Stimulated activated CD8-positive, alpha-beta memory T cell treated with anti-CD3 and anti-CD28 coated beads, Interleukin-4, amount 100 ng/mL, for 24 hours (primary cell): ENCODE results near the gene YTHDC1.
"Not testable (repeated sequence)": the region's sequence is repeated elsewhere in the genome, so short reads cannot be mapped to it uniquely, and the experiment has no call there.

Experiments used
- DNase-seq: peaks from one replicate; pipeline ENCODE4 v3.0.0-alpha.2; 2020; ENCODE audit warnings: low read depth

YTHDC1 gene

GRCh38 chr4:68349649-68350360 is at the start of gene YTHDC1:
Gene YTHDC1, minus strand, starts transcription at chr4:68350090. Its CDS starts 337 bp downstream, at chr4:68349753.
- DNase-seq: peak; percentile 93

DNA sequence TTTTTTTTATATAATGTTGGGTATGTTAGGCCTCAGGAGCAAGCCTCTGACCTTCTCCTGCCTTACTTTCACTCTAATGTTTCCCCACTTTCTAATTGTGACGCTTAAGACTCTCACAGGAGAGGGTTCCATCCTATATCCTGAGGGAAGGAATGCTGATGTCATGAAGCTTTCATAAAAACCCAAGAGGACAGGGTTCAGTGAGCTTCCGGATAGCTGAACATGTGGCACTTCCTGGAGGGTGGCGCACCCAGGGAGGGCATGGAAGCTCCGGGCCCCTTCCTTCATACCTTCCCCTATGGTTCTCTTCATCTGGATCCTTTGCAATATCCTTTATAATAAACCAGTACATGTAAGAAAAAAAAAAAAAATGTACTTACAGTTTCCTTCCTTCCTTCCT is 49.4 kb upstream of the YTHDC1 start:
- DNase-seq: no peak

DNA sequence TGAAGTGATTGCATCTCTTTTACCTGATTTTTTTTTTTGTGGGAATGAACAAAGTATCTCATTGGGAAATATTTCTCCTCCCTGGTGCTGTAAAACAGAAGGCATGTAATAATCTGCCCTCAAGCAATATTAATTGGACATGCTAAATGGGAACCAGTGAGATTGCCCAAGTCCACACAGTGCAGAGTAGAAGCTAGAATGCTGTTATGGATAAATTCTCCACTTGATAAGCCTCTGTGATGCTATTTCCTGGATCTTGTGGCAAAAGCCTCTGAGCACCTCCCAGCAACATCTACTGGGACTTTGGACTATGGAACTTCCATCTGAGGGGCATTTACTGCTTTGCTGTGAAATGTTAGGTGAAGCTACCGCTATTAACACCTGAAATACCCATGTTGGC is 46.9 kb upstream of the YTHDC1 start:
- DNase-seq: no peak

GRCh38 chr4:68391436-68391835 is 41.5 kb upstream of the YTHDC1 start:
- DNase-seq: no peak

GRCh38 chr4:68390205-68390935 is 40.5 kb upstream of the YTHDC1 start:
- no peak for DNase-seq

GRCh38 chr4:68389386-68389913 is 39.6 kb upstream of the YTHDC1 start:
- not testable (repeated sequence) for DNase-seq

GRCh38 chr4:68388347-68388865 is 38.5 kb upstream of the YTHDC1 start:
- no peak for DNase-seq

- no peak for DNase-seq
Measured at GRCh38 chr4:68385267-68385666, 35.4 kb upstream of the YTHDC1 start.

DNA sequence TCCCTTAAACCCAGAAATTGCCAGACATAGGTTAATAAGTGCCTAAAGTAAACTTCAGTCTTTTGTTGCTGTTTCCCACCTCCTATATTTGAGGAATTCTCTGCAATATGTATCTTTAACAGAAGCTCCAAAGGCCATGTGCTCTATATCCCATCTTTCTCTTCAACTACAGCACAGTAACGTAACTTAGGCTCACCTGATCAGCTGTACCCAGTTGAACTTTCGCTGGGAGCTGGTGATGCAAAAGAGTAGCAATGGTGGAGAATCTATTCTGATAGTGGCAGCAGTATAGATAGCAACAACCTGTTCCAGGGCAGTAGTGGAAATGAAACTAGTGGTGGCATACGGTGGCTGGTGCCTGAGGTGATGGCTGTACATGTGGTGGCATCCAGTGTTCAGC is 33.2 kb upstream of the YTHDC1 start:
- no peak for DNase-seq

GRCh38 chr4:68378226-68378625 is 28.3 kb upstream of the YTHDC1 start:
- DNase-seq: no peak

DNA sequence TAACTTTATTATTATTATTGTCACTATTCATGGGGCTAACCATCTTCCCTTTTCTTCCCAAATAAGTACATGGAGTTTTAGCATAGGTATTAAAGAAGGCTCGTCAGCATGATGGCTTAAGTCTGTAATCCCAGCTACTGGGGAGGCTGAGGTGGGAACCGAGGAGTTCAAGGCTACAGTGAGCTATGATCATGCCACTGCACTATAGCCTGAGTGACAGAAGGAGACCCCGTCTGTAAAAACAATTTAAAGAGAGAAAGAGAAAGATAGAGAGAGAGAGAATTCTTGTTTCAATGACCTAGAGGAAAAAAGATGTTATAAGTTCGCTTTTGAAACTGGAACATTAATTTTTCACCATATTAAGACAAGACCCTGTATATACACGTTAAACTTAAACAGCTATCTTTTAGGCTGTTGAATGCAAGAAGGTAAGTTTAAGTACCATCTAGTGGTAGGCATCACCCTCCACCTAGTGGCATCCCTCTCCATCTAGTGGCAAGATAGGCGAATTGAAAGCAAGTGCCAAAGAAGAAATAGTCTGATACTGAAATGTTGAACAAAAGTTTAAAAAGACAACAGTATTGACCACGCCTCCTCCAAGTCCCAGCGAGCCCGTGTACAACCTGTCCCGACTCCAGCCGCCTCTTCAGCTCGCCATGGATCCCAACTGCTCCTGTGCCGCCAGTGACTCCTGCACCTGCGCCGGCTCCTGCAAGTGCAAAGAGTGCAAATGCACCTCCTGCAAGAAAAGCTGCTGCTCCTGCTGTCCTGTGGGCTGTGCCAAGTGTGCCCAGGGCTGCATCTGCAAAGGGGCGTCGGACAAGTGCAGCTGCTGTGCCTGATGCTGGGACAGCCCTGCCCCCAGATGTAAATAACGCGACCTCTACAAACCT is 26.0 kb upstream of the YTHDC1 start:
- peak; percentile 4 for DNase-seq

DNA sequence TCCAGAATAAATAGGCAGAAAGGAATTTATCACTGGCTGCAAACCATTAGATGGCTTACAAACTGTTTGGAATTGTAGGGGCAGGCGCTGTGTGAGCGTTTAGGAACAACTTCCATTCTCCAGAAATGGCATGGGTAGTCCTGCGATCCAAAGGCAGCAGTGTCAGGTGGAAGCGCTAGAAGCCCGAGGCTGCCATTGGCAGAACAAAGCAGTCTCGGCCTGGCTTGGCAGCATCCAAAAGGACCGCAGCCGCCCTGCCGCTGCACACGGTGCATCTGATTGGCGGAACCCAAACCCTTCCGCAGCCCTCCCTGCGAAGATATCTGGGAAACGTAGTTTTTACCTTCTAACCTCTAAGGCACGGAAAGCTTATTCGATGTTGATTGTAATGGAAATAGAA is 23.6 kb upstream of the YTHDC1 start:
- DNase-seq: no peak

- DNase-seq: no peak
Measured at GRCh38 chr4:68372588-68372987, 22.7 kb upstream of the YTHDC1 start.

DNA sequence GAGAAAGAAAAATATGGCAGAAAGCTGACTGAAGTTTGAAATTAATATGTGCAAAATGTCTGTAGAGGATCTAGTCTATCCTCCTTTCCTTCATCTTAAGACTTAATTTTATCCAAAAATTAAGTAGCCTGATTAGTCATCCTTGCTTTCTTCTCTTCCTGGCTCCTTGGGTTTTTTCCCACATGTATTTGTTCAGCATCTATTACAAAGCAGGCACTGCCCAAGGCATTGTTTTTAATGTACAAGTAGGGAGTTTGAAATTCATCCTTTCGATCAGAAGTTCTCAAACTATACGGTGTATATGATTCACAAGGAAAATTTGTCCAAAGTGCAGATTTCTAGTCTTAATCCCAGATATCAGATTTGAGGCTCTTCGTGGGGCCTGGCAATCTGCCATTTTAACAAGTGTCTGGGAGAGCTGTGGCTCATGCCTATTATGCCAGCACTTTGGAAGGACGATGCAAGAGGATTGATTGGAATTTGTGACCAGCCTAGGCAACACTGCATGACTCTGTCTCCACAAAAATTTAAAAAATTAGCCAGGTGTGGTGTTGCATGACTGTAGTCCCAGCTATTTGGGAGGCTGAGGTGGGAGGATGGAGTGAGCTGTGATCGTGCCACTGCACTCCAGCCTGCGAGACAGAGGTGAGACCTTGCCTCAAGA is 19.4 kb upstream of the YTHDC1 start:
- DNase-seq: no peak

- no peak for DNase-seq
Measured at GRCh38 chr4:68368691-68369131, 18.8 kb upstream of the YTHDC1 start.

DNA sequence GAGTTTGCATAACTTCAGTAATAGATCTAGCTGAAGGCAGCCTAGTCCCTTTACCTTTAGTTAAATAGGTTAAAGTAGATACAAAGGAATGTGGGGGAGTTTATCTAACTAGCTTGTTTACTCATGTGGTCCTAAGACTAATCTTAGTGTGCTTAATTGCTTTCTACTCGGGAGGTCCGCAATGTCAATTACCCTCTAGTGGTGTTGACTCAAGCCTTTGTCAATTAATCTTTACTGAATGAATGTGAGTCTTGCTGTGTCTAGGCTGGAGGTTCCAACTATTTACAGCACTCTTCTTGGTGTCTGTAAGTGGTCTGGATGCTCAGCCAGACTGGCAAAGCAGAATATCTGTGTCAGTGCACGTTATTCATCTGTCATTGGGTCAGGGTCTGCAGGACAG is 17.9 kb upstream of the YTHDC1 start:
- DNase-seq: no peak

DNA sequence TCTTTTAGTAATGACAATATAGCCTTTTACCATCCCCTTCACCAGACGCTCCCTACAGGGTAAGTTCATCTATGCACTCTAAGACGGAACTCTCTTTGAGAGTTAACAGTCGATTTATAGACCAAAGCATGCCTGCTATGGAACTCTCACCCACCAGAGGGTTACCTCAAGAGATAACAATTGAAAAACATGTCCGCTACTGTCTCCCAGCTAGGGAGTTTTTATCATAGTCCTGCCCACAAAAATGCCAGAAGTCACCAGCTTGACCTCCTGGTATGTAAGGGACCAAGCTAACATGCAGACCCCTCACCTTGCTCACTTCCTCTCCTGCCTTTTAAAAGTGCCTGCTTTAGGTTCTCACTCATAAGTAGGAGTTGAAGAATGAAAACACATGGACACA is 16.7 kb upstream of the YTHDC1 start:
- no peak for DNase-seq

DNA sequence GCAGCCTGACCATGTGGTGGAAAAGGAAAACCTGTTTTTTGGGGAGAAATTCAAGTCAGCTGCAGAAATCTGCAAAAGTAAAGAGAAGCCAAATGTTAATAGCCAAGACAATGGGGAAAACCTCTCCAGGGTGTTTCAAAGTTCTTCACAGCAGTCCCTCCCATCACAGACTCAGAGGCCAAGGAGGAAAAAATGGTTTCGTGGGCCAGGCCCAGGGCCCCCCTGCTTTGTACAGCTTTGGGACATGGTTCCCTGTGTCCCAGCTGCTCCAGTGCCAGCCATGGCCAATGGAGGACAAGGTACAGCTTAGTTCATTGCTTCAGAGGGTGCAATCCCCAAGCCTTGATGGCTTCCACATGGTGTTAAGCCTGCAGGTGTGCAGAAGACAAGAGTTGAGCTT is 15.2 kb upstream of the YTHDC1 start:
- DNase-seq: no peak

GRCh38 chr4:68361146-68361589 is 11.3 kb upstream of the YTHDC1 start:
- no peak for DNase-seq

DNA sequence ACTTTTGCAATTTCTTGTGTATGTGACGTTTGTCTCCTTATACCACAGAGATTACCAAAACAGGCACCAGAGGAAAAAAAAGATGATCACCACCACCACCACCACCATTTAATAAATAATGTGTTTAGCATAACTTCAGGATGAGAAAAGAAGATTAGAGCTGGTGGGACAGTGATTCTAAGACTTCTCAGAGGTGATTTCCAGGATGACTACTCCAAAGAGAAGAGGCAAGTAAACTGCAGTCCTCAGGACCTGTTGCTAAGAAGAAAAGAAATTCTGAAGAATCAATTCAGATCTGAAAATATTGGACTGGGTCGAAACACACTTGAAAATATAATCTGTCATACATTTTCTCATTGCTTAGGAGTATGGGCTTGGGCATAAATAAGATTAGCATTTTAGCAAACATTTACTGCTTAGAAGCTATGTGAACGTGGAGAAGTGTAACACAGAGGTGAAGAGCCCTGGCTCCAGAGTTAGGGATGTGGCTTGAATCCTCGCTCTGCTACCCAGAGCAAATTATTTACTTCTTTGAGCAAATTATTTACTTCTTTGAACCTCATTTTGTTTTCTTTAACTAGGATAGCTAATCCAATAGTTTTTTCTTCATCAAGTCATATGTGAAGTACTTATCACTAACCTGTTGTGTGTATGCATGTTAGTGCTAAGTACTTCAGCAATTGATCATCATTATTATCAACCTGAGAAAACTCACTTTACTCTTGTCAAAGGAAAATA is 10.5 kb upstream of the YTHDC1 start:
- no peak for DNase-seq

DNA sequence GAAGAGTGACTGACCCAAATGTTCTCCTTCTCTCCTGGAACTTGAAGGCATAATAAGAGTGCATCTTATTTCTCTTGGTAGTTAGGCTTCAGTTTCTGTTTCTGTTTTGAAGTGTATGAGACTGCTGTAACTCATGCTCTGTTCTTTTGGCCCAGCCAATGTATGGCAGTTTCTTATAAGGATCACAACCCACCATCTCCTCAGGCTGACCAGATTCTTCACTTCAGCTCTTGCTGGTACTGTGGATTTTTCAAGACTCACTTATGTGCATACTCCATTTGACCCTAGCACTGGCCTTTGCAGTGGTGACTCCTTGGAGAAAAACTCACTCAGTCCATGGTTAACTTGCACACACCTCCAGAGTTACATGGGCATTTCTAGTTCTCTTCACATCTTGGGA is 9.6 kb upstream of the YTHDC1 start:
- DNase-seq: no peak
